Hypothalamus (tissue), 51 donors: ENCODE results near the gene SPATA46.
"Not testable (repeated sequence)": the region's sequence is repeated elsewhere in the genome, so short reads cannot be mapped to it uniquely, and the experiment has no call there.

ENCODE experiments used
- DNase-seq, 51 donors: peaks; one replicate each; lab custom pipeline; 2025; lab: John Stamatoyannopoulos, UW

The SPATA46 gene

DNA sequence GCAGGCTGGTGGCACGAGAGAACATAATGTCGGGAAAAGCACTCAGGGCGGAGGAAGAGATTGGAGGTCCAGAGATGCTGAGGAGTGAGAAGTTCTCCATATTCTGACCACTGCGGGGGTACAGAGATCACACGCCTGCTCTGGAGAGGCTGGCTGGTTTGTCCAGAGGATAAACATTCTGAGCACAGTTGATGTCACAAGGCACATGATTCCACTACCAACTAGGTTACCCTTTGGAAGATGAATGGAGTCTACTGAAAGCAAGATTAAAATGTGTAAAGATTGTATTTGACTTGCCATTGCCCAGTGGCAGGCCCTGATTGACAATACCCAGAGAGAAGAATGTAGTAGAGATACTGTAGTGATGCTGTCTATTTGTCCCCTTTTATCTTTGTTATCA lies at the start of gene SPATA46:
Gene SPATA46, minus strand, starts transcription at position 164 of the 400 bp plus-strand sequence. Its CDS starts 64 bp downstream, at position 100.
- DNase-seq: no peak

- peak in 1 of 51 donors; percentile 15 for DNase-seq
Observed at GRCh38 chr1:162422662-162423375, 46.2 kb upstream of the SPATA46 start.

GRCh38 chr1:162421258-162422164 lies 44.9 kb upstream of the SPATA46 start:
- no peak for DNase-seq

DNA sequence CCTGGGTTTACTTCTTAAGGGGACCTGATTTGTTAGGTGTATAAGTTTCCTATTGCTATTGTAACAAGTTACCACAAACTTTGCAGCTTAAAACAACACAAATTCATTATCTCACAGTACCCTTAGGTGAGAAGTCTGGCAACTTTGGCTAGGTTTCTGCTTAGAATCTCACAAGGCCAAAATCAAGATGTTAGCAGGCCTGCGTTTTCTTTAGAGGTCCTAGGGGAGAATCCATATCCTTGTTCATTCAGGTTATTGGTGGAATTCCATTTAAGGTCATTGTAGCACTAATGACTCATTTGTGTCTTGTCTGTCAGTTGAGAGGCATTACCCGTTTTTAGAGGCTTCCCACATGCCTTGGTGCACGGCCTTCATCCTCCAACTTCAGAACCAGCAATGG lies 43.5 kb upstream of the SPATA46 start:
- no peak for DNase-seq

- not testable (repeated sequence) for DNase-seq
Observed at GRCh38 chr1:162419450-162419931, 42.8 kb upstream of the SPATA46 start.

DNA sequence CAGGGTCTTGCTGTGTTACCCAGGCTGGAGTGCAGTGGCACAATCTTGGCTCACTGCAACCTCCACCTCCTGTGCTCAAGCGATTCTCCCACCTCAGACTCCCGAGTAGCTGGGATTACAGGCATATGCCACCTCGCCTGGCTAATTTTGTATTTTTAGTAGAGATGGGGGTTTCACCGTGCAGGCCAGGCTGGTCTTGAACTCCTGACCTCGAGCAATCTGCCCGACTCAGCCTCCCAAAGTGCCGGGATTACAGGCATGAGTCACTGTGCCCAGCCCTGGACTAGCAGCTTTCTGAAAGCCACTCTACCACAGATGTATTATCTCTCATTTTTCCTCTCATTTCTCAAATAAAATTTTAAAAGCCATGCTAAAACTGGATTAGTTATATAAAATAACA lies 41.9 kb upstream of the SPATA46 start:
- not testable (repeated sequence) for DNase-seq

GRCh38 chr1:162417650-162418049 lies 41.0 kb upstream of the SPATA46 start:
- DNase-seq: no peak

GRCh38 chr1:162416909-162417308 lies 40.3 kb upstream of the SPATA46 start:
- no peak for DNase-seq

DNA sequence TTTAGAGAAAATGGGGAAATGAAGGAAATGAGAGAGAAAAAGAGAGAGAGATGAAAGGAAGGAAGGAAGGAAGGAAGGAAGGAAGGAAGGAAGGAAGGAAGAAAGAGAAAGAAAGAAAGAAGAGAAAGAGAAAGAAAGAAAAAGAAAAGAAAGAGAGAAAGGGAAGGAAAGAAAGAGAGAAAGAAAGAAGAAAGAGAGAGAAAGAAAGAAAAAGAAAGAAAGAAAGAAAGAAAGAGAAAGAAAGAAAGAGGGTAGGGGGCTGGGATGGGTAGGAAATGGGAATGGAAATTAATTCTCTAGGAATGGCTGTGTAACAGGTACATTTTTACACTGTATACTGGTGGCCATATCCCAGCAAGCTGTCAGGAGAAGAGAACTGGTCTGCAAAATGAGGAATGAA lies 39.6 kb upstream of the SPATA46 start:
- no peak for DNase-seq

DNA sequence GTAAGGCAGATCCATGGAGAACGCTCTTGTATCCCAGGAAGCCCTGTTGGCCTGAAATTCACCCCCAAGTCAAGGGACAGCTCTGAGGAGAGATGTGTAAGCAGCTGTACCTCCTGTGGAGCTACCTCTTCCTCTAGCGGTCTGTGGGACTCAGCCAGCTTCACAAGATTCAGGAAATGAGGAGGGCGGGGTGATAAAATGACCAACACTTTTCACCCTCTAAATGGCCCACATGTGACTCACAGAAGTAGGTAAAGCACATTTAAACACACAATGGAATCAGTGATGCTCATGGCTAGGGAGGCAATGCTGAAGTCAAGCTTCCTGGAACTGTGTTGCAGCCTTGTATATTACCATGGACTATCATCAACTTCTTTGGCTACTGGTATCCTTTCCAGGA lies 35.3 kb upstream of the SPATA46 start, which contains the start of gene SH2D1B:
Gene SH2D1B, minus strand, starts transcription at position 135 of the 400 bp plus-strand sequence. Its CDS starts 120 bp downstream, at position 15.
- no peak for DNase-seq

DNA sequence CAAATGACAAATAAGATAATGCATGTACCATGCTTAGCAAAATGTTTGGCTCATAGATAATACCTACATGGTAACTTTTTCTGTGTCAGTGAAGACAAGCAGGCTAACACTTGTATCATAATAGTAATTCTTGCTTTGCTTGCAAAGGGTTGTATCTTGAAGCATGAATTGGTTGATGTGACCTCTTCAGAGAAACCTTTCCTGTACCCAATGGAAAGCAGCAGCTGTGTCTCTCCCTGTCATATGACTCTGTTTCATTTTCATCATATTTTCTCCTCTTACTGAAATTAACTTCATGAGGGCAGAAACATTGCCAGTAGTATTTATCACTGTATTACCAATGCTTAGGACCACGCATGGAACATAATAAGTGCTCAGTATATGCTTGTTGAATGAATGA lies 30.9 kb upstream of the SPATA46 start:
- DNase-seq: no peak

GRCh38 chr1:162406811-162407210 lies 30.2 kb upstream of the SPATA46 start:
- DNase-seq: no peak

DNA sequence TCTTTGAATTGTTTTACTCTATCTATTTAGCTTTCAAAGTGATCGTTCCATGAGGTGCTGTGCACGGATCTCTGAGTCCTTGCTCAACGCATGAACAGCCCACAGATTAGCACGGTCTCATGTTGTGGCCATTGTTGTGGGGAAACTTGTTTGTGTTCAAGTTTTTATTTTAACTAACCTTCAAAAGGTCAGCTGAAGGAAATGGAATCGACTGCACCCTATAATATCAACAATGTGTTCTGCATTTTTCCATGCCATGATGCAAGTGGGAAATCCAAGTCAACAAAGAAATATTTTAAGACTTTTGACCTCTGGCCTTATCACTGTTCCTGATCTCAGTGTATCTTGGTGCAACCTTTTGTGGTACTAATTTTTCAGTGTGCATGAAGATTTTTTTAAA lies 29.1 kb upstream of the SPATA46 start:
- DNase-seq: no peak

DNA sequence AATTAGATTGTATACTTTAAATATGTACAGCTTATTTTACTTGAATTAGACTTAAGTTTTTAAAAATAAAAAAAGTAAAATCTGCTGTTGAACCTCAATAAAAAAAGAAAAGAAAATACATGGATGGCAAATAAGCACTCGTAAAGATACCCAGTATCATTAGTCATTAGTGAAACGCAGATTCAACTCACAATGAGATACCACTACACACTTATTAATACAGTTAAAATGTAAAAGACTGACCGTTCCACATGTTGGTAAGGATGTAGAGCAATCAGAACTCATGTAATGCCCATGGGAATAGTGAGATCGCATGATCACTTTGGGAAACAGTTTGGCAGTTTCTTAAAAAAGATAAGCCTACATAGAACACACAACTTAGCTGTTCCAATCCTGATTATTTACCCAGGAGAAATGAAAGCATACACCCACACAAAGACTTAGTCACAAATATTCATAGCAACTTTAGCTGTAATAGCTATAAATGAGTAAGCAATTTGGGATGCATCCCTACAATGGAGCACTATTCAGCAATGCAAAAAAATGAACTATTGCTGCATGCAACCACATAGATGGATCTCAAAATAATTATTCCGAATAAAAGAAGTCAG lies 28.0 kb upstream of the SPATA46 start:
- no peak for DNase-seq

DNA sequence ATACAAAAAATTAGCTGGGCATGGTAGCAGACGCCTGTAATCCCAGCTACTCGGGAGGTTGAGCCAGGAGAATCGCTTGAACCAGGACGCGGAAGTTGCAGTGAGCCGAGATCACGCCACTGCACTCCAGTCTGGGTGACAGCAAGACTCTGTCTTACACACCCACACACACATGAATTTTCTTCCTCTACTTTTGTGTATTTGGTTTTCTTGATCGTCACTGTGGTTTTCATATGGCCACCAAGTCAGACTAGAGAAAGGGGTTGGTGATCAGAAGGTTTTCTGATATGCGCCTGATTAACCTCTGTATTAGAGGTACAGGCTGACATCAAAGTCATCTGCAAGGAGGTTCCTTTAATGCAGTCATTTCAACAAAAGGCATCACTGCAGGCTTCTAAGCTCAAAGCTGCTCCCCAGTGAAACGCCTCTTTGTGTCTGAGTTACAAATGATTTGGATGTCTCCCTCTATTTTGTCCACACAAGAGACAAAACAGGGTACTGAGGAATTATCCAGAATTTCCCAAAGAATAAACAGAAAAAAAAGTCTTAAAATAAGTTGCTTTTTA lies 24.2 kb upstream of the SPATA46 start:
- no peak for DNase-seq

GRCh38 chr1:162398999-162399580 lies 22.4 kb upstream of the SPATA46 start:
- no peak for DNase-seq

GRCh38 chr1:162397943-162398560 lies 21.4 kb upstream of the SPATA46 start:
- DNase-seq: no peak

GRCh38 chr1:162397039-162397448 lies 20.4 kb upstream of the SPATA46 start:
- no peak for DNase-seq

GRCh38 chr1:162396201-162396906 lies 19.7 kb upstream of the SPATA46 start:
- no peak for DNase-seq
